SK-N-MC (cell line): Measurements from ENCODE around the gene FOS.

Experiments
- EZH2 ChIP-seq: fragments of 200-600 bp; sonication (generic); IDR thresholded peaks from one replicate; pipeline ENCODE4 v1.6.1; 2017; ENCODE audit warnings: antibody characterized with exemption
- POLR2AphosphoS5 ChIP-seq: IDR thresholded peaks from 2 replicates; pipeline ENCODE4 v1.6.1; 2012; ENCODE audit warnings: mild to moderate bottlenecking, low read depth, low read length, borderline replicate concordance

- TF ChIP-seq POLR2AphosphoS5 (no peak), EZH2 (no peak)
Measured at GRCh38 chr14:75317148-75317547, 38.5 kb downstream of the FOS start.
